Urinary bladder (tissue), 4 donors: ENCODE data around the gene NCKAP1. TPM values are rescaled to one million over a fixed set of nuclear protein-coding genes. Genes with fewer than 3 reads are reported as not detected.
"Not testable (repeated sequence)": the region's sequence is repeated elsewhere in the genome, so short reads cannot be mapped to it uniquely, and the experiment has no call there.

ENCODE experiments used
- DNase-seq: peaks from one replicate; pipeline ENCODE4 v3.0.0-alpha.2; 2015; ENCODE audit errors: extremely low spot score
- H3K27ac ChIP-seq: one replicate; pipeline ENCODE4 v1.5.1; 2013; ENCODE audit warnings: low read depth, mild to moderate bottlenecking, moderate library complexity
- H3K36me3 ChIP-seq: one replicate; pipeline ENCODE4 v1.6.1; 2013; ENCODE audit warnings: mild to moderate bottlenecking, moderate library complexity; ENCODE audit not compliant: insufficient read depth
- H3K4me1 ChIP-seq: one replicate; pipeline ENCODE4 v1.6.1; 2013; ENCODE audit warnings: mild to moderate bottlenecking, moderate library complexity; ENCODE audit not compliant: insufficient read depth
- H3K4me3 ChIP-seq: one replicate; pipeline ENCODE4 v1.5.1; 2013; ENCODE audit warnings: low read depth, low read length
- WGBS: extraction: QIAGEN DNeasy Blood & Tissue Kit; methylation state at CpG from one replicate; pipeline ENCODE4 v1.1.7; 2013; 5-methylcytosine and 5-hydroxymethylcytosine counted together
- polyA plus RNA-seq: library from polyadenylated mRNA; stranded (reverse); fragments of 200-250 nt; gene quantifications from one replicate; pipeline ENCODE4 v1.2.3, GENCODE V29; 2013
- total RNA-seq: library from RNA; depleted of rRNA; stranded (reverse); fragments of >200 nt; gene quantifications from one replicate; pipeline ENCODE4 v1.2.3, GENCODE V29; 2014
- donor health status: healthy with polysubstance abuse.
- donor health status: healthy.

Gene NCKAP1
- total and polyA plus RNA-seq, 2 donors: 91.6 to 297 TPM

GRCh38 chr2:183057333-183057985, 19.2 kb upstream of the NCKAP1 start:
- Histone ChIP-seq H3K4me1 (no peaks in the 10 kb centered on the region), H3K4me3 (no peak overlapping the region), H3K27ac (no peak overlapping the region), H3K36me3 (no peaks in the 10 kb centered on the region)
- DNase-seq: no peak
- 59% methylated on average over 3 of the region's 3 CpGs for WGBS

- no peak for DNase-seq
- no peak overlapping the region for H3K4me3 ChIP-seq
- no peaks in the 10 kb centered on the region for H3K4me1 ChIP-seq
- H3K36me3 ChIP-seq: no peaks in the 10 kb centered on the region
- H3K27ac ChIP-seq: no peak overlapping the region
- 58% methylated on average over 5 of the region's 5 CpGs for WGBS
Measured at GRCh38 chr2:183049420-183049819, 11.2 kb upstream of the NCKAP1 start.

- H3K4me1 ChIP-seq, H3K27ac ChIP-seq, H3K4me3 ChIP-seq, DNase-seq, H3K36me3 ChIP-seq: not testable (repeated sequence)
- 90% methylated on average over 5 of the region's 5 CpGs for WGBS
Measured at GRCh38 chr2:183047486-183048125, 9.3 kb upstream of the NCKAP1 start.

GRCh38 chr2:183043580-183043979, 5.3 kb upstream of the NCKAP1 start:
- 91% methylated on average over 8 of the region's 8 CpGs for WGBS
- not testable (repeated sequence) for H3K4me3 ChIP-seq

GRCh38 chr2:183040604-183041003, 2.3 kb upstream of the NCKAP1 start:
- Histone ChIP-seq H3K4me3 (no peak overlapping the region), H3K27ac (no peak overlapping the region), H3K36me3 (no peaks in the 10 kb centered on the region), H3K4me1 (no peaks in the 10 kb centered on the region)
- WGBS: 90% methylated on average over 2 of the region's 2 CpGs
- DNase-seq: no peak

More at GRCh38 chr2:183043580-183043979, 5.3 kb upstream of the NCKAP1 start:
- DNase-seq, H3K36me3 ChIP-seq, H3K4me1 ChIP-seq, H3K27ac ChIP-seq: not testable (repeated sequence)

- Histone ChIP-seq H3K4me3 (peak overlapping the region; percentile 87), H3K4me1 (no peaks in the 10 kb centered on the region), H3K36me3 (no peaks in the 10 kb centered on the region), H3K27ac (peak overlapping the region; percentile 99)
- no peak for DNase-seq
- WGBS: under 1% methylated on average over 91 of the region's 91 CpGs
Measured at GRCh38 chr2:183037553-183038340, 510 bp downstream of the NCKAP1 start.

- DNase-seq: peak; percentile 36
- Histone ChIP-seq H3K4me3 (peak overlapping the region; percentile 87), H3K4me1 (no peaks in the 10 kb centered on the region), H3K27ac (peak overlapping the region; percentile 99), H3K36me3 (no peaks in the 10 kb centered on the region)
- WGBS: 3% methylated on average over 4 of the region's 4 CpGs
Measured at GRCh38 chr2:183037074-183037552, 1.1 kb downstream of the NCKAP1 start.

- H3K27ac ChIP-seq: peak overlapping the region; percentile 5
- WGBS: 32% methylated on average over 2 of the region's 2 CpGs
Measured at GRCh38 chr2:183035954-183036669, 2.1 kb downstream of the NCKAP1 start.

GRCh38 chr2:183035298-183035953, 2.8 kb downstream of the NCKAP1 start:
- H3K4me1 ChIP-seq: no peaks in the 10 kb centered on the region
- DNase-seq: no peak
- no peak overlapping the region for H3K4me3 ChIP-seq
- no peaks in the 10 kb centered on the region for H3K36me3 ChIP-seq
- no peak overlapping the region for H3K27ac ChIP-seq
- WGBS: 47% methylated on average over 2 of the region's 2 CpGs

More at GRCh38 chr2:183035954-183036669, 2.1 kb downstream of the NCKAP1 start:
- H3K4me3 ChIP-seq: no peak overlapping the region
- H3K36me3 ChIP-seq: no peaks in the 10 kb centered on the region
- DNase-seq: no peak
- no peaks in the 10 kb centered on the region for H3K4me1 ChIP-seq

GRCh38 chr2:183034806-183035205, 3.5 kb downstream of the NCKAP1 start:
- H3K27ac ChIP-seq: no peak overlapping the region
- H3K36me3 ChIP-seq: no peaks in the 10 kb centered on the region
- no peak overlapping the region for H3K4me3 ChIP-seq
- DNase-seq: no peak
- WGBS: 99% methylated on average over 1 of the region's 1 CpG
- H3K4me1 ChIP-seq: no peaks in the 10 kb centered on the region

GRCh38 chr2:183033951-183034350, 4.3 kb downstream of the NCKAP1 start:
- Histone ChIP-seq H3K27ac (no peak overlapping the region), H3K36me3 (no peaks in the 10 kb centered on the region), H3K4me1 (no peaks in the 10 kb centered on the region), H3K4me3 (no peak overlapping the region)
- 87% methylated on average over 1 of the region's 1 CpG for WGBS
- DNase-seq: no peak

GRCh38 chr2:183031911-183032794, 6.1 kb downstream of the NCKAP1 start:
- no peaks in the 10 kb centered on the region for H3K36me3 ChIP-seq
- H3K27ac ChIP-seq: no peak overlapping the region
- H3K4me3 ChIP-seq: no peak overlapping the region
- WGBS: 87% methylated on average over 4 of the region's 4 CpGs
- no peaks in the 10 kb centered on the region for H3K4me1 ChIP-seq
- no peak for DNase-seq
